ENCODE data around the gene BDH1.
"Not testable (repeated sequence)": the region's sequence is repeated elsewhere in the genome, so short reads cannot be mapped to it uniquely, and the experiment has no call there.

BDH1 gene

GRCh38 chr3:197485143-197485542, 70.6 kb downstream of the BDH1 start:
- no peak for DNase-seq (ENCODE audit: low spot score)

- no peak for DNase-seq (ENCODE audit: low spot score)
Observed at GRCh38 chr3:197484204-197484901, 71.4 kb downstream of the BDH1 start.

GRCh38 chr3:197482001-197482400, 73.8 kb downstream of the BDH1 start:
- DNase-seq (ENCODE audit: low spot score): no peak

GRCh38 chr3:197480320-197480719, 75.4 kb downstream of the BDH1 start:
- no peak for DNase-seq (ENCODE audit: low spot score)

- DNase-seq (ENCODE audit: low spot score): peak; percentile 50
Observed at GRCh38 chr3:197478746-197479668, 76.8 kb downstream of the BDH1 start.

GRCh38 chr3:197477816-197478215, 78.0 kb downstream of the BDH1 start:
- DNase-seq (ENCODE audit: low spot score): not testable (repeated sequence)

GRCh38 chr3:197475997-197476525, 79.7 kb downstream of the BDH1 start:
- no peak for DNase-seq (ENCODE audit: low spot score)

GRCh38 chr3:197475514-197475913, 80.3 kb downstream of the BDH1 start:
- DNase-seq (ENCODE audit: low spot score): no peak

GRCh38 chr3:197472151-197472550, 83.6 kb downstream of the BDH1 start:
- no peak for DNase-seq (ENCODE audit: low spot score)

- DNase-seq (ENCODE audit: low spot score): no peak
Observed at GRCh38 chr3:197471221-197472010, 84.4 kb downstream of the BDH1 start.

GRCh38 chr3:197468866-197469382, 86.8 kb downstream of the BDH1 start:
- DNase-seq (ENCODE audit: low spot score): no peak

GRCh38 chr3:197468167-197468566, 87.6 kb downstream of the BDH1 start:
- no peak for DNase-seq (ENCODE audit: low spot score)

- no peak for DNase-seq (ENCODE audit: low spot score)
Observed at GRCh38 chr3:197466586-197467399, 89.0 kb downstream of the BDH1 start.

GRCh38 chr3:197465996-197466549, 89.7 kb downstream of the BDH1 start:
- no peak for DNase-seq (ENCODE audit: low spot score)

- no peak for DNase-seq (ENCODE audit: low spot score)
Observed at GRCh38 chr3:197465197-197465995, 90.4 kb downstream of the BDH1 start.

- DNase-seq (ENCODE audit: low spot score): no peak
Observed at GRCh38 chr3:197464794-197465193, 91.0 kb downstream of the BDH1 start.

- DNase-seq (ENCODE audit: low spot score): no peak
Observed at GRCh38 chr3:197463279-197463678, 92.5 kb downstream of the BDH1 start.

- DNase-seq (ENCODE audit: low spot score): no peak
Observed at GRCh38 chr3:197462808-197463207, 93.0 kb downstream of the BDH1 start.

- no peak for DNase-seq (ENCODE audit: low spot score)
Observed at GRCh38 chr3:197460639-197461038, 95.1 kb downstream of the BDH1 start.

- no peak for DNase-seq (ENCODE audit: low spot score)
Observed at GRCh38 chr3:197460002-197460401, 95.8 kb downstream of the BDH1 start.
